GM13976 (cell line): Measurements from ENCODE around the gene KCNH2.

Source experiments
- DNase-seq: peaks from one replicate; pipeline ENCODE4 v3.0.0; 2012; ENCODE audit warnings: low spot score
- CTCF ChIP-seq: IDR thresholded peaks from 2 replicates; pipeline ENCODE4 v1.5.1; 2012; ENCODE audit warnings: borderline replicate concordance, mild to moderate bottlenecking; ENCODE audit not compliant: insufficient read depth; ENCODE audit errors: extremely low read depth, missing control alignments, control extremely low read depth
- in situ Hi-C: fragments of 300-500 bp; cut with MboI; formaldehyde crosslinking; loops from one replicate; pipeline ENCODE4 v1.12.0; 2022; ENCODE audit warnings: low sequenced_read_pairs, mixed read lengths, inconsistent platforms; ENCODE audit not compliant: unreplicated experiment

KCNH2 gene

GRCh38 chr7:150994838-150995510, 16.9 kb upstream of the KCNH2 start:
- in situ Hi-C loops = no loop called here
- no peak for TF ChIP-seq CTCF
- DNase-seq = no peak

- in situ Hi-C loops = no loop called here
- no peak for TF ChIP-seq CTCF
- DNase-seq = no peak
Observed at GRCh38 chr7:150994141-150994837, 16.2 kb upstream of the KCNH2 start.

GRCh38 chr7:150993511-150993910, 15.4 kb upstream of the KCNH2 start:
- in situ Hi-C loops = no loop called here
- no peak for DNase-seq
- no peak for TF ChIP-seq CTCF

- no peak for DNase-seq
- in situ Hi-C loops = no loop called here
- no peak for TF ChIP-seq CTCF
Observed at GRCh38 chr7:150992833-150993302, 14.7 kb upstream of the KCNH2 start.

GRCh38 chr7:150992051-150992640, 14.0 kb upstream of the KCNH2 start:
- no peak for TF ChIP-seq CTCF
- no peak for DNase-seq
- in situ Hi-C loops = no loop called here

- TF ChIP-seq CTCF = no peak
- DNase-seq = no peak
- in situ Hi-C loops = no loop called here
Observed at GRCh38 chr7:150990416-150991186, 12.5 kb upstream of the KCNH2 start, which contains the start of gene NOS3. Gene NOS3, plus strand, starts transcription at chr7:150991017. Its CDS starts 2,787 bp downstream, at chr7:150993804.
